HepG2 (cell line): ENCODE data around the gene FXR2. TPM values are rescaled to one million over a fixed set of nuclear protein-coding genes. Genes with fewer than 3 reads are reported as not detected.

ENCODE experiments used
- ELF4 ChIP-seq: sonication (generic); formaldehyde crosslinking; IDR thresholded peaks from 2 replicates; pipeline ENCODE4 v1.5.0; 2020; ENCODE audit warnings: missing genetic modification reagents, mild to moderate bottlenecking, moderate library complexity, borderline replicate concordance
- GATA4 ChIP-seq: sonication (generic); IDR thresholded peaks from 2 replicates; pipeline ENCODE4 v1.6.1; 2016; ENCODE audit warnings: antibody characterized with exemption, low read depth, borderline replicate concordance
- KMT2B ChIP-seq: IDR thresholded peaks from 2 replicates; pipeline ENCODE4 v1.6.1; 2016; ENCODE audit warnings: missing genetic modification reagents, missing compliant biosample characterization
- NFKBIZ ChIP-seq: IDR thresholded peaks from 2 replicates; pipeline ENCODE4 v1.6.1; 2018; ENCODE audit warnings: missing genetic modification reagents, missing compliant biosample characterization
- PRPF4 ChIP-seq: fragments of 200-400 bp; formaldehyde crosslinking; IDR thresholded peaks from 2 replicates; pipeline ENCODE4 v1.6.1; 2016; ENCODE audit warnings: low read length, low read depth; ENCODE audit not compliant: poor library complexity, severe bottlenecking
- RORA ChIP-seq: sonication (generic); formaldehyde crosslinking; IDR thresholded peaks from 2 replicates; pipeline ENCODE4 v1.5.0; 2020; ENCODE audit warnings: mild to moderate bottlenecking, missing genetic modification reagents, moderate library complexity
- RXRA ChIP-seq: sonication (generic); formaldehyde crosslinking; IDR thresholded peaks from 2 replicates; pipeline ENCODE4 v1.5.1; 2020; ENCODE audit warnings: missing genetic modification reagents
- SMC3 ChIP-seq: IDR thresholded peaks from 2 replicates; pipeline ENCODE4 v1.6.1; 2011; ENCODE audit warnings: low read length, improper control_type of control experiment
- YEATS2 ChIP-seq: sonication (generic); formaldehyde crosslinking; IDR thresholded peaks from 2 replicates; pipeline ENCODE4 v1.4.0; 2020; ENCODE audit warnings: missing genetic modification reagents, borderline replicate concordance
- ZBTB7B ChIP-seq: sonication (generic); formaldehyde crosslinking; IDR thresholded peaks from 2 replicates; pipeline ENCODE4 v1.4.0; 2020; ENCODE audit warnings: missing genetic modification reagents
- ZNF430 ChIP-seq: sonication (generic); formaldehyde crosslinking; IDR thresholded peaks from 2 replicates; pipeline ENCODE4 v1.9.0; 2021; ENCODE audit warnings: mild to moderate bottlenecking, missing genetic modification reagents
- ZSCAN22 ChIP-seq: sonication (generic); formaldehyde crosslinking; IDR thresholded peaks from 2 replicates; pipeline ENCODE4 v1.4.0; 2020; ENCODE audit warnings: mild to moderate bottlenecking, missing genetic modification reagents
- polyA plus RNA-seq, 8 experiments: library from polyadenylated mRNA; depleted of rRNA in 3 of 8; stranded (reverse) in 7 of 8; unstranded in 1 of 8; fragments of >200 nt; fragmentation: Illumina TruSeq in 4 of 8; extraction: Trizol in 4 of 8; gene quantifications; 2 replicates each; pipeline versions ENCODE4 v1.2.1 to v1.2.3, GENCODE V29; 2011 to 2016; ENCODE audit warnings: low read depth in 4 of 8, missing spikeins in 1 of 8, mixed read lengths in 1 of 8; ENCODE audit not compliant: insufficient read depth in 1 of 8
- total RNA-seq, 5 experiments: library from RNA; depleted of rRNA; stranded (reverse); fragments of >200 nt; fragmentation: Illumina TruSeq; extraction: Trizol; gene quantifications; 2 replicates each; pipeline ENCODE4 v1.2.3, GENCODE V29; 2016; ENCODE audit warnings: low read depth in 1 of 5
- TF ChIP-seq, protein P1 (sequence below): sonication (generic); formaldehyde crosslinking; IDR thresholded peaks from 2 replicates; pipeline ENCODE4 v1.5.0; 2020; ENCODE audit warnings: mild to moderate bottlenecking, missing genetic modification reagents, borderline replicate concordance
- TF ChIP-seq, protein P2 (sequence below): sonication (generic); formaldehyde crosslinking; IDR thresholded peaks from 2 replicates; pipeline ENCODE4 v1.4.0; 2020; ENCODE audit warnings: mild to moderate bottlenecking, missing genetic modification reagents
- TF ChIP-seq, protein P3 (sequence below): sonication (generic); formaldehyde crosslinking; IDR thresholded peaks from 2 replicates; pipeline ENCODE4 v1.5.1; 2020; ENCODE audit warnings: mild to moderate bottlenecking, missing genetic modification reagents, moderate library complexity

FXR2 gene
- total and polyA plus RNA-seq, 2 of the 13 experiments (the other 11 are each of a cell fraction or from before 2014, with no cell fraction given): 20.9 to 24.4 TPM

DNA sequence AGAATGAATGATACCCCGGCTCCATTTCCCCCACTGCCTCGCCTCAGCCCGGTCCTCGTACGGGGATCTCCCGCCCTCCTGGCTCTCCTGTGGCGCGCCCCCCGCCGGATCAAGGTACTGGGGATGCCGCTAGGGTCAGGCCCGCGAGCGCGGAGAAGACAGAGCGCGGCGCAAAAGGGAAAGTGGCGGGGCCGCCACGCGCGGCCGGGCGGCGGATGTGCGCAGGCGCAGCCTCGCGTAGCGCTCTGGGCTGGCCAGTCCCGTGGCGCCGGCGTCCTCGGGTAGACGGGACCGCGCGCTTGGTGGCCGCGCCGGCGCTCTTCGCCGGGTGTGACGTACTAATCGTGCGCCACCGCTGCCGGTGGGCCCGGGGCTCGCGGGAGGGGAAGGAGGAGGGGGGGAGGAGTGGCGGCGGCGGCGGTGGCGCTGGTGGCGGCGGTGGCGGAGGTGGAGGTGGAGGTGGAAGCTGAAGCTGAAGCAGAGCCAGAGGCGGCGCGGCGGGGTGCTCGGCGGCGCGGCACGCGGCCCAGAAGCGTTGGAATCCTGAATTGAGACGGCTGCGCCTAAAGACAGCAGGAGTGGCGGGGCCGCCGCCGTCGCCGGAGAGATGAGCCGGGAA lies 53.0 kb downstream of the FXR2 start, which contains the start of gene SENP3 (continued):
- TF ChIP-seq, protein P1, sequence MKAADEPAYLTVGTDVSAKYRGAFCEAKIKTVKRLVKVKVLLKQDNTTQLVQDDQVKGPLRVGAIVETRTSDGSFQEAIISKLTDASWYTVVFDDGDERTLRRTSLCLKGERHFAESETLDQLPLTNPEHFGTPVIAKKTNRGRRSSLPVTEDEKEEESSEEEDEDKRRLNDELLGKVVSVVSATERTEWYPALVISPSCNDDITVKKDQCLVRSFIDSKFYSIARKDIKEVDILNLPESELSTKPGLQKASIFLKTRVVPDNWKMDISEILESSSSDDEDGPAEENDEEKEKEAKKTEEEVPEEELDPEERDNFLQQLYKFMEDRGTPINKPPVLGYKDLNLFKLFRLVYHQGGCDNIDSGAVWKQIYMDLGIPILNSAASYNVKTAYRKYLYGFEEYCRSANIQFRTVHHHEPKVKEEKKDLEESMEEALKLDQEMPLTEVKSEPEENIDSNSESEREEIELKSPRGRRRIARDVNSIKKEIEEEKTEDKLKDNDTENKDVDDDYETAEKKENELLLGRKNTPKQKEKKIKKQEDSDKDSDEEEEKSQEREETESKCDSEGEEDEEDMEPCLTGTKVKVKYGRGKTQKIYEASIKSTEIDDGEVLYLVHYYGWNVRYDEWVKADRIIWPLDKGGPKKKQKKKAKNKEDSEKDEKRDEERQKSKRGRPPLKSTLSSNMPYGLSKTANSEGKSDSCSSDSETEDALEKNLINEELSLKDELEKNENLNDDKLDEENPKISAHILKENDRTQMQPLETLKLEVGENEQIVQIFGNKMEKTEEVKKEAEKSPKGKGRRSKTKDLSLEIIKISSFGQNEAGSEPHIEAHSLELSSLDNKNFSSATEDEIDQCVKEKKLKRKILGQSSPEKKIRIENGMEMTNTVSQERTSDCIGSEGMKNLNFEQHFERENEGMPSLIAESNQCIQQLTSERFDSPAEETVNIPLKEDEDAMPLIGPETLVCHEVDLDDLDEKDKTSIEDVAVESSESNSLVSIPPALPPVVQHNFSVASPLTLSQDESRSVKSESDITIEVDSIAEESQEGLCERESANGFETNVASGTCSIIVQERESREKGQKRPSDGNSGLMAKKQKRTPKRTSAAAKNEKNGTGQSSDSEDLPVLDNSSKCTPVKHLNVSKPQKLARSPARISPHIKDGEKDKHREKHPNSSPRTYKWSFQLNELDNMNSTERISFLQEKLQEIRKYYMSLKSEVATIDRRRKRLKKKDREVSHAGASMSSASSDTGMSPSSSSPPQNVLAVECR: peak; percentile 75; the same call in 1 of the 2 replicates
- TF ChIP-seq ZNF430 (CRISPR knock-in tag): no peak; the same call in none of the 2 replicates
- no peak for TF ChIP-seq ELF4 (CRISPR knock-in tag)
- TF ChIP-seq YEATS2: peak; percentile 71
- TF ChIP-seq SMC3: no peak
- no peak for TF ChIP-seq ZSCAN22
- TF ChIP-seq KMT2B: peak; percentile 84; the same call in 1 of the 2 replicates
- TF ChIP-seq ZBTB7B (CRISPR knock-in tag): no peak; the same call in 1 of the 2 replicates
- TF ChIP-seq, protein P2, sequence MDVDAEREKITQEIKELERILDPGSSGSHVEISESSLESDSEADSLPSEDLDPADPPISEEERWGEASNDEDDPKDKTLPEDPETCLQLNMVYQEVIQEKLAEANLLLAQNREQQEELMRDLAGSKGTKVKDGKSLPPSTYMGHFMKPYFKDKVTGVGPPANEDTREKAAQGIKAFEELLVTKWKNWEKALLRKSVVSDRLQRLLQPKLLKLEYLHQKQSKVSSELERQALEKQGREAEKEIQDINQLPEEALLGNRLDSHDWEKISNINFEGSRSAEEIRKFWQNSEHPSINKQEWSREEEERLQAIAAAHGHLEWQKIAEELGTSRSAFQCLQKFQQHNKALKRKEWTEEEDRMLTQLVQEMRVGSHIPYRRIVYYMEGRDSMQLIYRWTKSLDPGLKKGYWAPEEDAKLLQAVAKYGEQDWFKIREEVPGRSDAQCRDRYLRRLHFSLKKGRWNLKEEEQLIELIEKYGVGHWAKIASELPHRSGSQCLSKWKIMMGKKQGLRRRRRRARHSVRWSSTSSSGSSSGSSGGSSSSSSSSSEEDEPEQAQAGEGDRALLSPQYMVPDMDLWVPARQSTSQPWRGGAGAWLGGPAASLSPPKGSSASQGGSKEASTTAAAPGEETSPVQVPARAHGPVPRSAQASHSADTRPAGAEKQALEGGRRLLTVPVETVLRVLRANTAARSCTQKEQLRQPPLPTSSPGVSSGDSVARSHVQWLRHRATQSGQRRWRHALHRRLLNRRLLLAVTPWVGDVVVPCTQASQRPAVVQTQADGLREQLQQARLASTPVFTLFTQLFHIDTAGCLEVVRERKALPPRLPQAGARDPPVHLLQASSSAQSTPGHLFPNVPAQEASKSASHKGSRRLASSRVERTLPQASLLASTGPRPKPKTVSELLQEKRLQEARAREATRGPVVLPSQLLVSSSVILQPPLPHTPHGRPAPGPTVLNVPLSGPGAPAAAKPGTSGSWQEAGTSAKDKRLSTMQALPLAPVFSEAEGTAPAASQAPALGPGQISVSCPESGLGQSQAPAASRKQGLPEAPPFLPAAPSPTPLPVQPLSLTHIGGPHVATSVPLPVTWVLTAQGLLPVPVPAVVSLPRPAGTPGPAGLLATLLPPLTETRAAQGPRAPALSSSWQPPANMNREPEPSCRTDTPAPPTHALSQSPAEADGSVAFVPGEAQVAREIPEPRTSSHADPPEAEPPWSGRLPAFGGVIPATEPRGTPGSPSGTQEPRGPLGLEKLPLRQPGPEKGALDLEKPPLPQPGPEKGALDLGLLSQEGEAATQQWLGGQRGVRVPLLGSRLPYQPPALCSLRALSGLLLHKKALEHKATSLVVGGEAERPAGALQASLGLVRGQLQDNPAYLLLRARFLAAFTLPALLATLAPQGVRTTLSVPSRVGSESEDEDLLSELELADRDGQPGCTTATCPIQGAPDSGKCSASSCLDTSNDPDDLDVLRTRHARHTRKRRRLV: 0 out of 2 replicates have a peak, but pooled peaks have one; percentile 35
- TF ChIP-seq, protein P3, sequence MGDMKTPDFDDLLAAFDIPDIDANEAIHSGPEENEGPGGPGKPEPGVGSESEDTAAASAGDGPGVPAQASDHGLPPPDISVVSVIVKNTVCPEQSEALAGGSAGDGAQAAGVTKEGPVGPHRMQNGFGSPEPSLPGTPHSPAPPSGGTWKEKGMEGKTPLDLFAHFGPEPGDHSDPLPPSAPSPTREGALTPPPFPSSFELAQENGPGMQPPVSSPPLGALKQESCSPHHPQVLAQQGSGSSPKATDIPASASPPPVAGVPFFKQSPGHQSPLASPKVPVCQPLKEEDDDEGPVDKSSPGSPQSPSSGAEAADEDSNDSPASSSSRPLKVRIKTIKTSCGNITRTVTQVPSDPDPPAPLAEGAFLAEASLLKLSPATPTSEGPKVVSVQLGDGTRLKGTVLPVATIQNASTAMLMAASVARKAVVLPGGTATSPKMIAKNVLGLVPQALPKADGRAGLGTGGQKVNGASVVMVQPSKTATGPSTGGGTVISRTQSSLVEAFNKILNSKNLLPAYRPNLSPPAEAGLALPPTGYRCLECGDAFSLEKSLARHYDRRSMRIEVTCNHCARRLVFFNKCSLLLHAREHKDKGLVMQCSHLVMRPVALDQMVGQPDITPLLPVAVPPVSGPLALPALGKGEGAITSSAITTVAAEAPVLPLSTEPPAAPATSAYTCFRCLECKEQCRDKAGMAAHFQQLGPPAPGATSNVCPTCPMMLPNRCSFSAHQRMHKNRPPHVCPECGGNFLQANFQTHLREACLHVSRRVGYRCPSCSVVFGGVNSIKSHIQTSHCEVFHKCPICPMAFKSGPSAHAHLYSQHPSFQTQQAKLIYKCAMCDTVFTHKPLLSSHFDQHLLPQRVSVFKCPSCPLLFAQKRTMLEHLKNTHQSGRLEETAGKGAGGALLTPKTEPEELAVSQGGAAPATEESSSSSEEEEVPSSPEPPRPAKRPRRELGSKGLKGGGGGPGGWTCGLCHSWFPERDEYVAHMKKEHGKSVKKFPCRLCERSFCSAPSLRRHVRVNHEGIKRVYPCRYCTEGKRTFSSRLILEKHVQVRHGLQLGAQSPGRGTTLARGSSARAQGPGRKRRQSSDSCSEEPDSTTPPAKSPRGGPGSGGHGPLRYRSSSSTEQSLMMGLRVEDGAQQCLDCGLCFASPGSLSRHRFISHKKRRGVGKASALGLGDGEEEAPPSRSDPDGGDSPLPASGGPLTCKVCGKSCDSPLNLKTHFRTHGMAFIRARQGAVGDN: peak; percentile 82
- TF ChIP-seq GATA4: no peak
- no peak for TF ChIP-seq RXRA
- no peak for TF ChIP-seq NFKBIZ
- no peak for TF ChIP-seq PRPF4
- TF ChIP-seq RORA: no peak
